ENCODE measurements around the gene OAF.

GRCh38 chr11:120218695-120219033 is 7.8 kb downstream of the OAF start:
- no peak for TF ChIP-seq CTCF (IDR thresholded peaks at IDR 0.05)
- TF ChIP-seq POLR2A (IDR thresholded peaks at IDR 0.05) = no peak
- TF ChIP-seq EP300 (IDR thresholded peaks at IDR 0.05) = no peak
